ENCODE results near the gene IMP4.

Gene IMP4

GRCh38 chr2:130357864-130358263 is 15.2 kb downstream of the IMP4 start:
- no peak for DNase-seq (ENCODE audit: low read depth)

DNA sequence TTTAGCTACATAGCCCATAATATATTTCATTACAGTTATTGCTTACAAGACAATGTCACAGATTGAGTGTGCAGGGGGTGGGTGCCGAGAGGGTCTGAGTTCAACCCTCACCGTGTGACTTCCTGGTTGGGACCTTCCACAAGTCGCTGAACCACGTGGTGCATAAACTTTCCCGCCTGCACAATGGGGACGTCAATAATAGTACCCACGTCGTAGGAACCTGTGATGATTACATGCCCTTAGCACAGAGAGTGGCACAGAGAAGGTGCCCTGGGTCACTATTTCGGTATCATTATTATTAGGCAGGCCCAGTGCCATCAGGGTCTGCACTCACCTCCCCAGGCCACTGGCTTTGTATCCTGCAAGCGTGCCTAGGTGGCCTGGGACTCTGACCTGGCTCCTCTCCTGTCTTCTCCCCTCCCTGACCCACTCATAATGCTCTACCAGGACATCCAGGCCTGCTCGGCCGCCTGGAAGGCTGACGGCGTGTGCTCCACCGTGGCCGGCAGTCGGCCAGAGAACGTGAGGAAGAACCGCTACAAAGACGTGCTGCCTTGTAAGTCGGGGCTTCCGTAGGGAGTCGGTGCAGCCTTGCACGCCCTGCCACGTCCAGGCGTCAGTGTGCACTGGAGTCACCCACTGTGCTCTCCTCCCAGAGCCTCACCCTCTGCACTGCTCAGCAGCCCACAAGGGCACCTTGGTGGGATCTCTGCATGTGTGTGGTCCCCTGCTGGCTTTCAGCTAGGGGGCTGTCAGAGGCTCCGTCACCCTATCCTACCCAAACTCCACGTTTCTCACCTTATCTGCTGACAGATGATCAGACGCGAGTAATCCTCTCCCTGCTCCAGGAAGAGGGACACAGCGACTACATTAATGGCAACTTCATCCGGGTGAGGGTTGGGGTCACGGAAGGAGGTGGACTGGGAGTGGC is 16.0 kb downstream of the IMP4 start:
- no peak for DNase-seq (ENCODE audit: low read depth)

DNA sequence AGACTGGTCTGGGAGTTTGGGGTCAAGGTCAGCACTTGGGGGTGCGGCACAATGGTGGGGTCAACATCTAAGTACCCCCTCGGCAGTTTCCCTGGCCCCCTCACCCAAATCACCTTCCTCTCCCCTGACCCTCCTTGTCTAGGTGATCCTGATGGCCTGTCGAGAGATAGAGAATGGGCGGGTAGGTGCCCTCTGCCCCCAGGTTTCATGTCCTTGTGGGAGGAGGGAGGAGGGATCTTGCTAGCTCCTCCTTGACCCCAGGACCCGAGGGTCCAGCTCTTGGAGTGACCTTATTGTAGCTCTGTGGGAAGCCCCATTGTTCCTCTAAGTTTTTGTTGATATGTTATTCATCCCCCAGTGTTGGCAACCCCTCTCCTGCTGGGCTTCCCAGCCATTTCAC is 16.8 kb downstream of the IMP4 start:
- no peak for DNase-seq (ENCODE audit: low read depth)

DNA sequence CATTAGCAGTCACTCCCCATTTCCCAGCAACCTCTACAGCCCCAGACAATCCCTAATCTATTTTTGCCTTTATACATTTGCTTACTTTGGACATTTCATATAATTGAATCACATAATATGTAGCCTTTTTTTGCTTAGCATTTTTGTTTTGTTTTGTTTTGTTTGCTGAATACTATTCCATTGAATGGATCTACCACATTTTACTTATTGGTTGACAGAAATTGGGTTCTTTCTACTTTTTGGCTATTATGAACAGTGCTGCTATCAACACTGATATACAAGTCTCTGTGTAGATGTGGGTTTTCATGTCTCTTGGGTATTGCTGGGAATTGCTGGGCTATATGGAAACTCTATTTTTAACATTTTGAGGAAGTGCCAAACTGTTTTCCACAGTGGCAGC is 20.8 kb downstream of the IMP4 start:
- no peak for DNase-seq (ENCODE audit: low read depth)

DNA sequence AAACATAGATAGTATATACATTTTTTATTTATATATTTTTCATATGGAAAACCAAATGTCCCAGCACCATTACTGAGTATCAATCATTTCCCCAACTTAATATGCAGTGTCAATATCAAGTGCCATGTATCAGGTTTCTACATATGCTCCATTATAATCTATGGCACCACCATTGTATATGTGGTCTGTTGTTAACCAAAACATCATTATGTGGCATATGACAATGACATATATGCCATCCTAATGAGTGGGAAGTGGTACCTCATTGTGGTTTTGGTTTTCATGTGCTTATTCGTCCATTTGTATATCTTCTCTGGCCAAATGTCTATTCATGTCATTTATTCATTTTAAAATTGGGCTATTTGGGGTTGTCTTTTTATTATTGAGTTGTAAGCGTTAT is 22.4 kb downstream of the IMP4 start:
- no peak for DNase-seq (ENCODE audit: low read depth)

DNA sequence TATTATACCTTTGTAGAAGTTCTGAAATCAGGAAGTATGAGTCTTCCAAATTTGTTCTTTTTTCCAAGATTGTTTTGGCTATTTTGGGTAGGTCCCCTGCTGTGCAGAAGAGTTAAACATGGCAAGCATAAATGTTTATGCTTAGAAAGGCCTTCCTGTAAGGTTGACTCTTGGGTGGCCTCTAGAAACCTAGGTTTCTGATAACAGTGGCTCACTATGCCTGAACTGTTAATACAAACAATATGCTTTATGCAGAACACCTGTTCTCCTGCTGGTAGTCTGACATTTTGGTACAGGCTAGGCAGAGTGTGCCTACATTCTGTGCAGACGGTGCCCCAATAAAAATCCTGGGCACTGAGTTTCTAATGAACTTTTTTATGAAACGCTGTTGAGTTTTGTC is 23.3 kb downstream of the IMP4 start:
- no peak for DNase-seq (ENCODE audit: low read depth)

DNA sequence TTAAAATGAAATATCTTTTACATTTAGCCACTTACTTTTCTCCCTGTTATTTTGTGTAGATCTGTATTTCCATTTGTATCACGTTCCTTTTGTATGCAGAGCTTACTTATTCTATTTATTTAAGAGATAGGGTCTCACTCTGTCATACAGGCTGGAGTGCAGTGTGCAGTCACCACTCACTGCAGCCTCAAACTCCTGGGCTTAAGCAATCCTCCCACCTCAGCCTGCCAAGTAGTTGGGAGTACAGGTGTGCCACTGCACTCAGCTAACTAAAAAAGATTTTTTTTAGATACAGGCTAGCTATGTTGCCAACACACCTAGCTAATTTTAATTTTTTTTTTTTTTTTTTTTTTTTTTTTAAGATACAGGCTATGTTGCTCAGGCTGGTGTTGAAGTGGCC is 24.0 kb downstream of the IMP4 start:
- no peak for DNase-seq (ENCODE audit: low read depth)

DNA sequence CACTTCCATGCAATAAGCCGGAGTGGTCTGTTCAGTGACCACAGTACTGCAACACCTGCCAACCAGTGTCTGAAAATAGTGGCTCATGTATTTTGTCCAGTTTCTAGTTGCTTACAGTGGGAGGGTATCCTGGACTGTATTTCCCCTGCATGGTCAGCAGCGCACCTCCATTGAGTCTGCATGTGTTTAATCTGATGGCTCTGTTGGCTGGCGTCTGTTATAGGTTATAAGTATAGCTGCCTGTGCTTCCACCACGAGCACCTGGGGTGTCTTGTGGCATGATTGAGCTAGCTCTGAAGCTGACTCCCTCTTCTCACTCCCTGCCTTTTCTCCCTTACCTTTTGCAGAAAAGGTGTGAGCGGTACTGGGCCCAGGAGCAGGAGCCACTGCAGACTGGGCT is 26.1 kb downstream of the IMP4 start:
- no peak for DNase-seq (ENCODE audit: low read depth)

- DNase-seq (ENCODE audit: low read depth): no peak
Measured at GRCh38 chr2:130369311-130369964, 26.7 kb downstream of the IMP4 start.

DNA sequence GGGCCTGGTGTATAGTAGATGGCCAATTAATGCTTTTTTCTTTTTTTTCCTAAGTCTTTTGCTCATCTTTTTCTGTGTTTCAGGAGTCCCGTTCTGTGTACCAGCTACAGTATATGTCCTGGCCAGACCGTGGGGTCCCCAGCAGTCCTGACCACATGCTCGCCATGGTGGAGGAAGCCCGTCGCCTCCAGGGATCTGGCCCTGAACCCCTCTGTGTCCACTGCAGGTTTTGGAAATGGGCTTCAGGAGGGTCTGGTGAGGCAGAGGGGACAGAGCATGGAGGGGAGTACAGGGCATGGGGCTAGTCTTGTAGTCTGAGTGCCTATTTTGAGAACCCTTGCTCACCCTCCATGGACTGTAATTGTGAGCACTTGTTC is 27.3 kb downstream of the IMP4 start:
- no peak for DNase-seq (ENCODE audit: low read depth)

DNA sequence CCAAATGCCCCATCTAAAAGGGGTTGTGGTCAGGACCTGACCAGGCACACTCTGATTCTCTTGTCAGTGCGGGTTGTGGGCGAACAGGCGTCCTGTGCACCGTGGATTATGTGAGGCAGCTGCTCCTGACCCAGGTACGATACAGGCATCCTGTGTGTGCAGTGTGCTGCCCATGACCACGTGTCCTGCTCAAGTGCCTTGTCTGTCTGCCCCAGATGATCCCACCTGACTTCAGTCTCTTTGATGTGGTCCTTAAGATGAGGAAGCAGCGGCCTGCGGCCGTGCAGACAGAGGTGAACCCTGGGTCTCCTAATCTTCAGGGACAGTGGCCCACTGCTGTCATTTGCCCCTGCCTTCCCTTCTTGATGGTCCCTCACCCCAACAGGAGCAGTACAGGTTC is 27.8 kb downstream of the IMP4 start:
- DNase-seq (ENCODE audit: low read depth): no peak

- no peak for DNase-seq (ENCODE audit: low read depth)
Measured at GRCh38 chr2:130371723-130372054, 29.0 kb downstream of the IMP4 start.

DNA sequence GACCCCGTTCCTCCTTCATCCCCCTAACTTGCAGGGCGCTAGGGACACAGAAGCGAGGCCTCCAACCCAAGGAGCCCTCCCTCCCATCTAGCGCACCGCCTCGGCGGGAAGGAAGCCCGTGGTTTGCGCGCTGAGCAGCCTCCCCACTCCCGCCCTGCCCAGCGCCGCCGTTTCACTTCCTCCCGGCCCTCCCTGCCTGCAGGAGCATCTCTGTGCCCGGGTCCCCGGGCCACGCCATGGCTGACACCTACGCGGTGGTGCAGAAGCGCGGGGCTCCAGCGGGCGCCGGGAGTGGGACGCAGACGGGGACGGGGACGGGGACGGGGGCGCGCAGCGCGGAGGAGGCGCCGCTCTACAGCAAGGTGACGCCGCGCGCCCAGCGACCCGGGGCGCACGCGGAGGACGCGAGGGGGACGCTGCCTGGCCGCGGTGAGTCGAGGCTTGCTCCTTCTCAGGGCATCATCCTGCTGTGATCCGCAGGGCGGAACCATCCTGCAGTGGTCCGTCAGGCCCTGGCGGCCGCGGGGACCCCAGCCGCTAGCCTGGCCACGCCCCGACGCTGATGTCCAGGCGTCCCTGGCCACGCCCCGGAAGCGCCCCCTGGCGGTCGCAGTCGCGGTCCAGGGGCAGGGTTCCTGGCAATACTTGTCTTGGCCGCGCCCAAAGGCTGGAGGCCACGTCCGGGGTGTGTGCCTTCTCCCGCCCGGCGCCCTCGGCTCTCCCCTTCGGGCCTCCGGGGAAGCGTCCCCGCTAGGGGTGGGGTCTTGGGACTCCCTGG is 29.5 kb downstream of the IMP4 start:
- DNase-seq (ENCODE audit: low read depth): peak; percentile 62

GRCh38 chr2:130372833-130373807 is 30.4 kb downstream of the IMP4 start:
- DNase-seq (ENCODE audit: low read depth): no peak

- DNase-seq (ENCODE audit: low read depth): no peak
Measured at GRCh38 chr2:130373808-130374365, 31.2 kb downstream of the IMP4 start.

GRCh38 chr2:130374587-130375290 is 32.0 kb downstream of the IMP4 start:
- DNase-seq (ENCODE audit: low read depth): no peak

- DNase-seq (ENCODE audit: low read depth): no peak
Measured at GRCh38 chr2:130375291-130376266, 32.9 kb downstream of the IMP4 start.

- no peak for DNase-seq (ENCODE audit: low read depth)
Measured at GRCh38 chr2:130376433-130377293, 34.0 kb downstream of the IMP4 start.

DNA sequence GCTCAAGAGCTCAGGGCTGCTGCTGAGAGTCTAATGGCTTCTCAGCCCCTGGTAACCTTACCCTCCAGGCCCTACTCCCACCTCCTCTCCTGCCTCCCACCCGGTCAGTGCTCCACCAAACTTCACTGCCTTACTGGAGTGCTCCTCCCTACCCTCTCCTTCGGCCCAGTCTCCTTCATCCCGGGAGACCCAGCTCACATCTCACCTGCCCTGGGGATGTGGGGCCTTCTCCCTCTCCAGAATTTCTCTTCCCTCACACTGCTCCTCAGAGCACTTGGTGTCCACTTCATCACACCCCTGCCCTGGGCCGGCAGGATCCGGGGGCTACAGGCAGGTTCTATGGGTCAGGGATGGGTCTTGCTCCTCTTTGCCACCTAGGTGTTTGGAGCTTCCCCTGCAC is 34.8 kb downstream of the IMP4 start:
- DNase-seq (ENCODE audit: low read depth): no peak

All from stimulated activated CD8-positive, alpha-beta memory T cell treated with anti-CD3 and anti-CD28 coated beads, Interleukin-4, amount 100 ng/mL, for 24 hours (primary cell).